Activated naive CD8-positive, alpha-beta T cell treated with anti-CD3 and anti-CD28 coated beads for 36 hours (primary cell): ENCODE measurements around the gene NR2E3. TPM values are rescaled to one million over a fixed set of nuclear protein-coding genes. Genes with fewer than 3 reads are reported as not detected.

ENCODE experiments used
- DNase-seq: peaks from one replicate; pipeline ENCODE4 v3.0.0; 2021
- H3K27ac Mint-ChIP-seq: one replicate; pipeline ENCODE4 v1.8.0; 2022; ENCODE audit warnings: mild to moderate bottlenecking, moderate library complexity, mixed read lengths
- H3K27me3 Mint-ChIP-seq: one replicate; pipeline ENCODE4 v1.8.0; 2022; ENCODE audit warnings: mild to moderate bottlenecking, mixed read lengths
- H3K36me3 Mint-ChIP-seq: one replicate; pipeline ENCODE4 v1.8.0; 2021; ENCODE audit warnings: mild to moderate bottlenecking, mixed read lengths
- H3K4me1 Mint-ChIP-seq: one replicate; pipeline ENCODE4 v1.8.0; 2021; ENCODE audit warnings: mixed read lengths
- H3K4me3 Mint-ChIP-seq: one replicate; pipeline ENCODE4 v1.8.0; 2022; ENCODE audit warnings: mild to moderate bottlenecking, moderate library complexity, mixed read lengths
- H3K9me3 Mint-ChIP-seq: one replicate; pipeline ENCODE4 v1.8.0; 2022; ENCODE audit warnings: mixed read lengths
- total RNA-seq, 2 experiments: library from RNA; stranded (reverse); gene quantifications; one replicate each; pipeline ENCODE4 v1.2.3, GENCODE V29; 2021

NR2E3 gene
- total RNA-seq, 2 experiments from 2014 or later, result not detected

GRCh38 chr15:71804695-71805470 lies 5.5 kb upstream of the NR2E3 start:
- Mint-ChIP-seq H3K36me3 (no peaks in the 10 kb centered on the region), H3K27ac (no peak overlapping the region), H3K4me1 (no peaks in the 10 kb centered on the region), H3K4me3 (no peak overlapping the region), H3K9me3 (no peaks in the 10 kb centered on the region), H3K27me3 (peaks cover 26% of the 10 kb centered on the region)
- DNase-seq, result no peak

- no peak for DNase-seq
- Mint-ChIP-seq H3K27ac (no peak overlapping the region), H3K27me3 (peaks cover 15% of the 10 kb centered on the region), H3K4me1 (no peaks in the 10 kb centered on the region), H3K9me3 (no peaks in the 10 kb centered on the region), H3K4me3 (no peak overlapping the region), H3K36me3 (no peaks in the 10 kb centered on the region)
Measured at GRCh38 chr15:71806452-71806931, 3.9 kb upstream of the NR2E3 start.

- peaks cover 10% of the 10 kb centered on the region for H3K27me3 Mint-ChIP-seq
- no peak overlapping the region for H3K4me3 Mint-ChIP-seq
- H3K36me3 Mint-ChIP-seq, result no peaks in the 10 kb centered on the region
- no peak overlapping the region for H3K27ac Mint-ChIP-seq
- H3K9me3 Mint-ChIP-seq, result no peaks in the 10 kb centered on the region
- DNase-seq, result no peak
- no peaks in the 10 kb centered on the region for H3K4me1 Mint-ChIP-seq
Measured at GRCh38 chr15:71807125-71807629, 3.2 kb upstream of the NR2E3 start.

GRCh38 chr15:71807691-71808091 lies 2.7 kb upstream of the NR2E3 start:
- H3K9me3 Mint-ChIP-seq, result no peaks in the 10 kb centered on the region
- no peak for DNase-seq
- no peak overlapping the region for H3K27ac Mint-ChIP-seq
- H3K27me3 Mint-ChIP-seq, result peaks cover 6% of the 10 kb centered on the region
- no peaks in the 10 kb centered on the region for H3K36me3 Mint-ChIP-seq
- no peaks in the 10 kb centered on the region for H3K4me1 Mint-ChIP-seq
- no peak overlapping the region for H3K4me3 Mint-ChIP-seq

- DNase-seq, result no peak
- Mint-ChIP-seq H3K27ac (no peak overlapping the region), H3K4me3 (no peak overlapping the region), H3K9me3 (no peaks in the 10 kb centered on the region), H3K36me3 (no peaks in the 10 kb centered on the region), H3K27me3 (no peaks in the 10 kb centered on the region), H3K4me1 (no peaks in the 10 kb centered on the region)
Measured at GRCh38 chr15:71808311-71809020, 1.9 kb upstream of the NR2E3 start.

GRCh38 chr15:71809346-71809745 lies 1.0 kb upstream of the NR2E3 start:
- Mint-ChIP-seq H3K27me3 (no peaks in the 10 kb centered on the region), H3K9me3 (no peaks in the 10 kb centered on the region), H3K27ac (no peak overlapping the region), H3K4me1 (no peaks in the 10 kb centered on the region), H3K36me3 (no peaks in the 10 kb centered on the region), H3K4me3 (no peak overlapping the region)
- no peak for DNase-seq

GRCh38 chr15:71811036-71811736 lies 832 bp downstream of the NR2E3 start:
- H3K36me3 Mint-ChIP-seq, result no peaks in the 10 kb centered on the region
- H3K4me3 Mint-ChIP-seq, result no peak overlapping the region
- H3K27me3 Mint-ChIP-seq, result no peaks in the 10 kb centered on the region
- DNase-seq, result no peak
- H3K4me1 Mint-ChIP-seq, result no peaks in the 10 kb centered on the region
- no peaks in the 10 kb centered on the region for H3K9me3 Mint-ChIP-seq
- no peak overlapping the region for H3K27ac Mint-ChIP-seq

- no peaks in the 10 kb centered on the region for H3K4me1 Mint-ChIP-seq
- no peak for DNase-seq
- H3K4me3 Mint-ChIP-seq, result no peak overlapping the region
- H3K9me3 Mint-ChIP-seq, result no peaks in the 10 kb centered on the region
- no peaks in the 10 kb centered on the region for H3K27me3 Mint-ChIP-seq
- no peaks in the 10 kb centered on the region for H3K36me3 Mint-ChIP-seq
- H3K27ac Mint-ChIP-seq, result no peak overlapping the region
Measured at GRCh38 chr15:71811752-71812735, 1.7 kb downstream of the NR2E3 start.

GRCh38 chr15:71812966-71813722 lies 2.8 kb downstream of the NR2E3 start:
- DNase-seq, result no peak
- peaks cover 3% of the 10 kb centered on the region for H3K9me3 Mint-ChIP-seq
- H3K27me3 Mint-ChIP-seq, result no peaks in the 10 kb centered on the region
- no peaks in the 10 kb centered on the region for H3K36me3 Mint-ChIP-seq
- H3K4me3 Mint-ChIP-seq, result no peak overlapping the region
- no peak overlapping the region for H3K27ac Mint-ChIP-seq
- H3K4me1 Mint-ChIP-seq, result no peaks in the 10 kb centered on the region

GRCh38 chr15:71813723-71814470 lies 3.5 kb downstream of the NR2E3 start:
- Mint-ChIP-seq H3K9me3 (peaks cover 5% of the 10 kb centered on the region), H3K27ac (no peak overlapping the region), H3K4me3 (no peak overlapping the region), H3K4me1 (no peaks in the 10 kb centered on the region), H3K27me3 (no peaks in the 10 kb centered on the region), H3K36me3 (no peaks in the 10 kb centered on the region)
- DNase-seq, result no peak

- H3K36me3 Mint-ChIP-seq, result no peaks in the 10 kb centered on the region
- H3K9me3 Mint-ChIP-seq, result peaks cover 14% of the 10 kb centered on the region
- no peak for DNase-seq
- no peak overlapping the region for H3K27ac Mint-ChIP-seq
- no peaks in the 10 kb centered on the region for H3K27me3 Mint-ChIP-seq
- no peak overlapping the region for H3K4me3 Mint-ChIP-seq
- no peaks in the 10 kb centered on the region for H3K4me1 Mint-ChIP-seq
Measured at GRCh38 chr15:71815301-71815700, 4.9 kb downstream of the NR2E3 start.

- H3K4me3 Mint-ChIP-seq, result no peak overlapping the region
- no peak overlapping the region for H3K27ac Mint-ChIP-seq
- peaks cover 12% of the 10 kb centered on the region for H3K36me3 Mint-ChIP-seq
- no peaks in the 10 kb centered on the region for H3K27me3 Mint-ChIP-seq
- H3K9me3 Mint-ChIP-seq, result peaks cover 27% of the 10 kb centered on the region
- no peak for DNase-seq
- H3K4me1 Mint-ChIP-seq, result no peaks in the 10 kb centered on the region
Measured at GRCh38 chr15:71817351-71817750, 7.0 kb downstream of the NR2E3 start.

GRCh38 chr15:71820127-71820526 lies 9.8 kb downstream of the NR2E3 start:
- H3K4me1 Mint-ChIP-seq, result no peaks in the 10 kb centered on the region
- peaks cover 37% of the 10 kb centered on the region for H3K9me3 Mint-ChIP-seq
- no peak for DNase-seq
- no peak overlapping the region for H3K4me3 Mint-ChIP-seq
- no peak overlapping the region for H3K27ac Mint-ChIP-seq
- H3K27me3 Mint-ChIP-seq, result no peaks in the 10 kb centered on the region
- peaks cover 34% of the 10 kb centered on the region for H3K36me3 Mint-ChIP-seq
